NCI-H69 (cell line): ENCODE data around the gene TMEM178B.
"Not testable (repeated sequence)": the region's sequence is repeated elsewhere in the genome, so short reads cannot be mapped to it uniquely, and the experiment has no call there.

Experiments used
- DNase-seq: peaks from one replicate; lab custom pipeline; 2025; lab: John Stamatoyannopoulos, UW

The TMEM178B gene

DNA sequence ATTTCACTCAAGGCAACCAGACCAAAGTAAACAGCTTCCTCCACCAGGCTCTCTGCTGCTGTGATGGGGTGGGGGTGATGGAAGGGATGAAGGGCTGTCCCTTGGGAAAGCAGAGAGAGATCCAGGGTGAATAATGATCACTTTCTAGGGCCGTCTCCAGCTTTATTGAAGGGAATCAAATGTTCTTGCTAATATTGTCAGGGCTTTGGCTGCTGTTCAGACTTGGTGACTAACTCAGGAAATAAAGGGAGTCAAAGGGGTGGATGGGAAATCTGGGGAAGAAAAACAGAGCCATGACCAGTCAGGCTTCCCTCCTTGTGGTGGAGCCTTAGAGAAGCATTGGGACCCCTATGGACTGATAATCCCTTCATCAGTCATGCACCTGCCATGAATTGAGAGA, 281.2 kb downstream of the TMEM178B start:
- DNase-seq: peak; percentile 36

GRCh38 chr7:141356161-141356560, 282.3 kb downstream of the TMEM178B start:
- no peak for DNase-seq

DNA sequence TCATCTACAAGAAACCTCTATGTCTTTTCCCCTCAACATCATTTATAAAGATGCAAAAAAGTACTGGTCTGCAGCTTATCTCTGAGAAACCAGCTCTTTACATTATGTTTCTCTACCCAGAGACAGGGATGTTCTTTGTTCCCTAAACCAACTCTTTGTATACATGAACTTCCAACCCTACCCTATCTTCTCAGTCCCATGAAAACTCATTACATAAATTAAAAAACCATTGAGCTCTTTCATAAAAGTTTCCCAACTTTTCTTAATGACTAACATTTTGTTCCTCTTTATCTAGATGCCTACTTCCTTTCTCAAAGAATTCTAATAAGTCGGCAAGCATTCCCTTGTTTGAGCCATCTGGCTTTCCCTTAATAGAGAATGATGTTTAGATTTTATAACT, 284.5 kb downstream of the TMEM178B start:
- DNase-seq: no peak

DNA sequence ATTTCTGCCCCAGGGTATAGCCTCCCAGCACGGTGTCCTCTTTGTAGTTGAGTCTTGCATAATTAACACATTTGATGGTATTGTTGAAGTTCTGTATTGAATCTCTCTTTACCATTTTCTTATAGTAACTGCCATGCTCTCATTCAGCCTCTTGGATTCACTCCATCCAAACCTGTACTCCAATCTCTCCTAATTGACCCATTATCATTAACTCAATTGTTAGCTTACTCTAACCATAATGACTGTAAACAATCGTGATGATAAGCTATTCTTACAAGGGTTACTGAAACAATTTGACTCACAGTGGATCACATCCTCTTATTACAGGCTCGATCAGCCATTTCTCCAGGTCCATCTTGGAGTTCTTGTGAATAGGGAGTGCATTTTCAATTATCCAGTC, 285.4 kb downstream of the TMEM178B start:
- peak; percentile 92 for DNase-seq

- peak; percentile 16 for DNase-seq
Observed at GRCh38 chr7:141359740-141360415, 286.0 kb downstream of the TMEM178B start.

- DNase-seq: no peak
Observed at GRCh38 chr7:141360416-141360760, 286.5 kb downstream of the TMEM178B start.

- DNase-seq: no peak
Observed at GRCh38 chr7:141360803-141361202, 286.9 kb downstream of the TMEM178B start.

DNA sequence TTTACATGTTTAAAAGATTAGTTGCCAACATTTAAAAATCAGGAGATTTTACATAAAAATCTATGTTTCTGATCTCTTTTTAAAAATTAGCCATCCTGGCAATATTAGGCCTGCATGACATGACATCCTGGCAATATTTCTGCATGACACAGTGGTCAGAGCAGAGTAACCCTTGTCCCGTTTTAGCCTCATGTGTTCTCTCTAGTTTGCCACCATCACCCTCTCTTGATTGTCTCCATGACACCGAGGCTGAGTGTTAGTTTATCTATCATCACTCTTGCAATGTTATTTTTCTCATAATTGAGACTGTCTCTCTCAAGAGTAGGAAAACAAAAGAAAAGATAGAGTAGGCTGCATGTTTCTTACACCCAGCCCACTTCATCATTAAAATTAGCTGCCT, 287.6 kb downstream of the TMEM178B start:
- no peak for DNase-seq

- no peak for DNase-seq
Observed at GRCh38 chr7:141361960-141362359, 288.1 kb downstream of the TMEM178B start.

DNA sequence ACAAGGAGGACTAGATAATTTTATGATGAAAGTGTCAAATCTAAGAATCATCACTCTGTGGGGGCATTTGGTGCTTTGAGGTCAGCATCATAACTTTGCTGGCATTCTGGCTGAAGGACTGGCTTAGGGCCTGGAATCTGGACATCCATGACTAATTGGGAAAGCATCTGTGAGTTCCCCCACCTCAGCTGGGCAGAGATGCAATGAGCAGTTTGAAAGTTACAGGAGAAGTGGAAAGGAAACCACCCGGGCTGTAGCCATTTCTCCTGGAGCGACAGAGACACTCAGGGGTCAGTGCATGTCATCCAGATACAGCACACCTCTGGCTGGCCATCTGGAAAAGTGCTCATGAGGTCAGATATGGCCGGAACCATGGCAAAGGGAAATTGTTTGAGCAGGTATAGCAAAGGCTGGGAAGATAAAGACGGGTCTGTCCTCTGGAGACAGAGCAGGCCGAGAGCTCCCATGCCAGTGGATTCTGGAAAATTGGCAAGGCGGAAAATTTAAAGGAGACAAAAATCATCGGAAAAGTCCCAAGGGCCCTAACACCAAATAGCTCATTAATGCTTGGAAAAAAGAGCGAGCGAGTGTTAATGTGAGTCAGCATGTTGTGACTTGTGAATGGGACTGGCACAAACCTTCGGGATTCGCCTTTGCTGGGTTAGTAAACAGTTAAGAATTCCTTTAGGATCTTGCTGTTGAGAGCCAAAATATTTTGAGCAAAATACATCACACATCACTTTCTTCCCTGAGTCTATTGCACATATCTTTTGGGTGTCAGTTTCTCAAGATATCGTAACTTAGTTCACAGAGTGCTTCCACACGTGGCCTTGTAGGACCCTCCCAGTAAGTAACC, 288.9 kb downstream of the TMEM178B start:
- no peak for DNase-seq

DNA sequence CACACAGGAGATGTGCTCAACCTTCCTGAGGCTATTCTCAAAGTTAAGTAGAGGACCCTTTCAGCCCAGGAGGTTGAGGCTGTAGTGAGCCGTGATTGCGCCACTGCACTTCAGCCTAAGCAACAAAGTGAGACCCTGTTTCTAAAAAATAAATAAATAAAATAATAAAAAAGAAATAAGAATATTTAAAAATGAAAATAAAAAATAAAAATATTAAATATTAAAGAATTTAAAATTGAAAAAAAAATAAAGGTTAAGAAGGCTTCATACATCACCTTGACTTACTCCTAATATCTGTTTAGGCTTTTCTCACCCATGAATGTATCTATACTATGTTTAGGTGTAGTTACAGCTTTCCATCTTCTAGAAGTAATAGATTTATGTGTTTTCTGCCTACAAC, 289.9 kb downstream of the TMEM178B start:
- no peak for DNase-seq

DNA sequence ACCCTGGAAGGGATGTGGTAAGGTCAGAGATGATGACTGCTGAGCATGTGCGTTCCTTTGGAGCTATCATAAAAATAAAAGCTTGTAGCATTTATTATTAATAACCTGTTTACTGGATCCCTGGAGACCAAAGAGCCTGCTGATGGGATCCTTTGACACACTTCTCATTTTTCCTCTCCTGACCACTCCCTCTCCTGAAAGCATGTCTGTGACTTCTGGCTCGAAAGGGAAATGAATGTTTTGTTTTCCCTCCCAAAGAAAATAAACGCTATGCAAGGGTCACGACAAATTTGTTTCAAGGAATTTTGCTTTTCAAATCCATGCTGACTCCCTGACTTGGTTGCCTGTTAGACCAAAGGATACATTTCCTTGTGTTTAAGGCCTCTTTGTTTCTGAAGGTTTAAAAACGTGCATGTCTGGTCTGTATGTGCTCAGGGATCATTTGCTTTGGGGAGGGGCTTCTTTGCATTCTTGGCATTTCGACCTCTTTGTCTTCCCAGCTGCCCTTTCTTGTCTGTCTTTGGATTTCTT, 292.3 kb downstream of the TMEM178B start:
- DNase-seq: peak; percentile 18

DNA sequence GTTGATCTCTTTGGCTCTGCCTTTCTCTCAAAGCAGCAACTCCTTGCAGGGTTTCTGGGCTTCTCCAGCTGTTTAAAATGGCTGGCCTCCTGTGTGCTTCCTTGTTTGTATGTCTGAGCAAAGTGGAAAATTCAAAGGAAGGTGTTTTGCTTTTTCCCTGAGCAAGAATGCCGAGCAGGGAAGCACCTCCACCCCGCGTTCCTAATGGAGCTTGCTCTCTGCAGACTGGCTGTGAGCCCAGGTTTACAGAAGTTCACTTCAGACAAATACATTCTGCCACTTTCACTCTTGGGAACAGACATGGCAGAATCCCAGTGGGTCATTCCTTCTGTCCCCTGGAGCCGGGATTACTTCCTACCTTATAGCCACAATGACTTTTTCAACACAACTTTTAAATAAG, 295.6 kb downstream of the TMEM178B start:
- peak; percentile 71 for DNase-seq

DNA sequence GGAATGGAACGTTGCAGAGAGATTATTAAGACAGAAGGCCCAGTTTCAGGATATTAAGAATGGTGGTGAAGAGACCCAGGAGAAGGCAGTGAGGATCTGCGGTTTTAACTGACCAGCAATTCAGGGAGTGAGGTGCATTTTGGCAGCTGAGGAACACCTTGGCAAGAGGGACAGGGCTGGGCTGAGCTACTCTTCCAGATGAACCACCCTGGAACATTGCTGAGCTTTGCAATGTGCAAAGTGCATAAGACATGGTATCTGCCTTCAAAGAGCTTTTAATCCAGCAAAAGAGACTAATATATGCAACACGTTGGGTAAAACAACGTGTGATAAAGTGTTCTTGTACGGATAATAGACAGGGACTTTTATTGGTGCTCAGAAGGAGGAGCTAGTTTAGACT, 296.3 kb downstream of the TMEM178B start:
- DNase-seq: no peak

GRCh38 chr7:141370650-141371049, 296.8 kb downstream of the TMEM178B start:
- no peak for DNase-seq

DNA sequence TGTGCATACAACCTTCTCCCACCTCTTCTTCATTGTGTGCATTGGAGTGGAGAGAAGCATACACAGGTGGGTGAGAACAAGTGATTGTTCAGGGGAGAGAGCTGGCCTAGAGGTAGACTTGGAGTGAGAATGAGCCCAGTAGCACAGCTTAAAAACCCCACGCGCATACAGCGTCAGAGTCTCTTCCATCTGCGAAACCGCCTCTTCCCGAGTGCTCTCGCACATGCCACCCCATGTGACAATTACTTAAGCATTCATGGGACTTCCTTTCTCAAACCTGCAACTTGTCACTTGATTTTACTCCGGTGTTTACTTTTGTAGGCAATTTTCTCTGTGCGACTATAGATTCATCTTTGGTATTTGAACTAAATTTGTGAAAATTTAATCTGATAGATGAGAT, 300.6 kb downstream of the TMEM178B start:
- no peak for DNase-seq

- DNase-seq: no peak
Observed at GRCh38 chr7:141375442-141375841, 301.6 kb downstream of the TMEM178B start.

GRCh38 chr7:141377906-141378305, 304.0 kb downstream of the TMEM178B start:
- DNase-seq: no peak

- no peak for DNase-seq
Observed at GRCh38 chr7:141378405-141378804, 304.5 kb downstream of the TMEM178B start.

GRCh38 chr7:141381794-141382427, 308.0 kb downstream of the TMEM178B start:
- peak; percentile 89 for DNase-seq

GRCh38 chr7:141383356-141383755, 309.5 kb downstream of the TMEM178B start:
- not testable (repeated sequence) for DNase-seq

DNA sequence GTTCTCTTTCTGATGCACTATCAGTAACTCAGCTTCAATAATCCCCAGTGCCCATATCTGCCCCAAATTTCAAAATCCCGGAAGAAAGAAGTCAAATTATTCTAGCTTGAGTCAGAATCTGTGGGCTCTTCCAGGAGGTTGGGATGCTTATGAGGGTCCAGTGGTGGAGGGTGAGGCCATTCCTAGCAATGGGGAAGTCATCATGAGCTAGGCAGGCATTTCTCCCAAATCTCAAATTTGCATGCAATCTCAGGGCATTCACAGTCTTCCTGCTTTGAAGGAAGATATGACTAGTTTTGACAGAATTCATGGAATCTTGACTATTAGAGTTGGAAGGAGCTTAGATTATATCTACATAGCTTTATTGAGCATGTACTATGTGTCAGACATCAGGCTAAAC, 313.0 kb downstream of the TMEM178B start:
- DNase-seq: no peak
